ENCODE data around the gene DYSF. TPM values are rescaled to one million over a fixed set of nuclear protein-coding genes. Genes with fewer than 3 reads are reported as not detected.

Gene DYSF
- polyA plus RNA-seq, 3 donors from 2014 or later: 3.4 to 5.0 (median 4.2) TPM

DNA sequence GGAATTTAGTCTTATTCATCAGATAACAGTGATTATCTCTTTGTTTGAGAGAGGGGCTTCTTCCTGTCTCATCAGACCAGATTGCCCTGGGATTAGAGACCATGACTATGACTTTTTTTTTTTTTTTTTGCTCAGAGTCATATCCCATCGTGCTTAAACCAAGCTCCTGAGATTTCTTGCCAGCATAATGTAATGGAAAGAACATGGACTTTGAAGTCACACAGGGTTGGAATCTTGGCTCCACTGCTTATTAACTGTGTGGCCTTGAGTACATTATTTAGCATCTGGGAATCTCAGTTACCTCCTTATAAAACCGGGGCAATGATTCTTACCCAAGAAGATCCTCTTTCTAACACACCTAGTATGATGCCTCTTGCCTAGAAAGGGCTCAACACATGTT, 268.3 kb downstream of the DYSF start:
- H3K9me3 Mint-ChIP-seq: peaks cover 0 to 8% (median 3%) of the 10 kb centered on the region in 6 donors

DNA sequence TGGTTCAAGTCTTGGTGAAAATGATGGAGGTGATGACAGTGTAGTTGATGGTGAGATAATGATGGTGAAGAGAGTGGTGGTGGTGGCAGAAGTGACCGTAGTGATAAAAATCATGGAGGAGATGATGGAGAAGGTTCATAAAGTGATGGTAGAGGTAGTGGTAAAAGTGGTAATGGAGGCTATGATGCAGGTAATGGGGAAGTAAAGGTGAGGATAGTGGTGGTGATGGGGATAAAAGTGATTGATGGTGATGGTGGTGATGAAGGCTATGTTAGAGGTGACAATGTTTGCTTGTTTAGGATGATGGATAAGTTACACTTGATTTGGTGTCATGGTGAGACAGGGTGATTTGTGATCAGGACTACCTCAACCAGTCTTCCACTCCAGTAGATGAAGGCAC, 268.9 kb downstream of the DYSF start:
- H3K9me3 Mint-ChIP-seq: peaks cover 0 to 8% (median 3%) of the 10 kb centered on the region in 6 donors

More for the DNA sequence above, 268.3 kb downstream of the DYSF start:
- H3K4me1 Mint-ChIP-seq: no peaks in the 10 kb centered on the region
- DNase-seq: no peak
- no peaks in the 10 kb centered on the region for H3K27me3 Mint-ChIP-seq (ENCODE audit: low read depth in 3 of 3)
- H3K4me3 Mint-ChIP-seq: no peak overlapping the region
- no peaks in the 10 kb centered on the region for H3K36me3 Mint-ChIP-seq
- H3K27ac Mint-ChIP-seq: no peak overlapping the region

GRCh38 chr2:71724793-71725192, 271.4 kb downstream of the DYSF start:
- Mint-ChIP-seq H3K36me3 (no peaks in the 10 kb centered on the region), H3K4me1 (no peaks in the 10 kb centered on the region)
- DNase-seq: no peak

More for the DNA sequence above, 268.9 kb downstream of the DYSF start:
- no peaks in the 10 kb centered on the region for H3K27me3 Mint-ChIP-seq (ENCODE audit: low read depth in 3 of 3)
- H3K36me3 Mint-ChIP-seq: no peaks in the 10 kb centered on the region
- no peaks in the 10 kb centered on the region for H3K4me1 Mint-ChIP-seq
- H3K4me3 Mint-ChIP-seq: no peak overlapping the region
- no peak overlapping the region for H3K27ac Mint-ChIP-seq
- DNase-seq: no peak

DNA sequence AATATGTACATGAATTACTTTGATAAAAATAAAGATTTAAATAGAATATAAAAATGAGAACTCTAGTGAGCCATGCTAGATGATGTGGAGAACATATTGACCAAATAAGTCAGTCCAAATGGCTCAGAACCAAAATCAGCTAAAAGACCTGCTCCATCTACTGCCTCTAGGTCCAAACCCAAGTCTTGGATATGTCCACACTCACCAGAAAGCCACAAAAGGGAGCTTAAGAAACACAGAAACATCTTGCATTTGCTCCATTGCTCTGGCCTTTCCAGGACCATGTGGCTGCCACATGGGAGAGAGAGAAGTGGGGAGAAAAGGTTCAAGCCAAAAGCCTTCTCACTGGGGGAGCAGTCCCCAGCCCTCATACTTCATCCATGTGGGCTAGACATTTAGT, 272.5 kb downstream of the DYSF start:
- Mint-ChIP-seq H3K36me3 (no peaks in the 10 kb centered on the region), H3K4me1 (no peaks in the 10 kb centered on the region), H3K27ac (no peak overlapping the region), H3K9me3 (peaks cover 0 to 8% (median 3%) of the 10 kb centered on the region in 6 donors), H3K27me3 (ENCODE audit: low read depth in 3 of 3) (no peaks in the 10 kb centered on the region), H3K4me3 (no peak overlapping the region)
- no peak for DNase-seq

More at GRCh38 chr2:71724793-71725192, 271.4 kb downstream of the DYSF start:
- H3K4me3 Mint-ChIP-seq: no peak overlapping the region
- no peaks in the 10 kb centered on the region for H3K27me3 Mint-ChIP-seq (ENCODE audit: low read depth in 3 of 3)
- H3K27ac Mint-ChIP-seq: no peak overlapping the region
- peaks cover 0 to 8% (median 3%) of the 10 kb centered on the region in 6 donors for H3K9me3 Mint-ChIP-seq

GRCh38 chr2:71727562-71727961, 274.2 kb downstream of the DYSF start:
- peaks cover 1 to 3% (median 2%) of the 10 kb centered on the region in 3 donors for H3K27me3 Mint-ChIP-seq (ENCODE audit: low read depth in 3 of 3)
- H3K9me3 Mint-ChIP-seq: peaks cover 0 to 6% (median 2%) of the 10 kb centered on the region in 6 donors
- H3K36me3 Mint-ChIP-seq: no peaks in the 10 kb centered on the region
- no peak overlapping the region for H3K4me3 Mint-ChIP-seq
- no peaks in the 10 kb centered on the region for H3K4me1 Mint-ChIP-seq
- no peak overlapping the region for H3K27ac Mint-ChIP-seq
- DNase-seq: no peak

DNA sequence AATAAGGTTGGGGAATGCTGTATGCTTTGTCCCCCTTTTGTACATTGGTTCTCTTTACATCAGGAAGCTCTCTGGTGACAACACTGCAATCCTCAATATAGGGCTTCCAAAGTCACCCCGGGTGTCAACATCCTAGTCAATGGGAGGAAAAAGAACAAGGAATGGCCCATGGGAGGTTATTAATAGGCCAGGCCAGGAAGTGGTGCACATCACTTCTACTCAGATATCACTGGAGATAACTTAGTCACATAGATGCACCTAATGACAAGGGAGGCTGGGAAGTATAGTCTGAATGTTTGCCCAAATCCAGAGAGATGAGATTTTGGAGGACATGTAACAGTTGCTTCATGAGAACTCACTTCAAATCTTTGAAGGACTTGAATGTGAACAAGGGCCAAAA, 274.7 kb downstream of the DYSF start:
- Mint-ChIP-seq H3K4me1 (no peaks in the 10 kb centered on the region), H3K4me3 (no peak overlapping the region), H3K27me3 (ENCODE audit: low read depth in 3 of 3) (peaks cover 1 to 3% (median 3%) of the 10 kb centered on the region in 3 donors), H3K36me3 (no peaks in the 10 kb centered on the region), H3K9me3 (peaks cover 0 to 6% (median 2%) of the 10 kb centered on the region in 6 donors), H3K27ac (no peak overlapping the region)
- DNase-seq: no peak

DNA sequence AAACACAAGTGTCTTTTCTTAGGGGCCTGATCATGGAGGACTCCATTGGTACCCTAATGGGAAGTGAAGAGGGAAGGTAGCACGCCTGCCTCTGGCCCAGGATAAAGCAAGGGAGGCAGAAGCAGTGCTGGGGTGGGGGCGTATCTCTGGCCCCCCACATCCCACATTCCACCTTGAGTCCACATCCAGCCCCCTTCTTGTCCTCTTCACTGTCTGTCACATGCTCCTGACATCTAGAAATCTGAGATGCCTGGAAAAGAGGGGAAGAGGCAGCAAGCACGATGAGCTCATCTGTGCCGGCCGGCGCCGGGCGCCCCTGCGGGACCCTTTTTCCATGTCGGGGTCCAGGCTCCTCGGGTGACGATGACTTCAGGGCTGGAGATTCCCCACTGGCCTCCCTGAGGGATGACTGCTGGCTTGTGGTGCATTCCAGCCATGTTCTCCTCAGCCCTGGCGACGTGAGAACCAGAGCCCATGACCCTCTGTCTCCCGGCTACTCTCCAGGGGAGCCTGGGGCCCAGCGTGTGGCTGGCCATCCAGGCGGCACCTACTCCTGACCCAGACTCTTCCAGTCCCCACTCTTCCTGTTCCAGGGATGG, 277.5 kb downstream of the DYSF start:
- H3K4me1 Mint-ChIP-seq: no peaks in the 10 kb centered on the region

DNA sequence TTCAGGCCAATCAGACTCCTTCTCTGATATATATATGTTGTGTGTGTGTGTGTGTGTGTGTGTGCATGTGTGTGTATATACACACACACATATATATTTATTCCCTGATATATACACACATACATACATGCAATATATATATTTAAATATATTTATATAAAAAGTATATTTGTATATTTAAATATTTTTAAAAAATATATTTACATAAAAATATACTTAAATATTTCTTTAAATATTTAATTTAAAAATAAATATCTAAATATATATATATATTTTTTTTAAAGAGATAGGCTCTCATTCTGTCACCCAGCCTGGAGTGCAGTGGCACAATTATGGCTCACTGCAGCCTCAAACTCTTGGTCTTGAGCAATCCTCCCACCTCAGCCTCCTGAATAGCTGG, 281.3 kb downstream of the DYSF start:
- Mint-ChIP-seq H3K27ac (no peak overlapping the region), H3K9me3 (peaks cover 0 to 2% (median 0%) of the 10 kb centered on the region in 6 donors), H3K4me1 (no peaks in the 10 kb centered on the region), H3K4me3 (no peak overlapping the region), H3K36me3 (no peaks in the 10 kb centered on the region), H3K27me3 (ENCODE audit: low read depth in 3 of 3) (peaks cover 1 to 8% (median 7%) of the 10 kb centered on the region in 3 donors)
- no peak for DNase-seq

More for the DNA sequence above, 277.5 kb downstream of the DYSF start:
- Mint-ChIP-seq H3K36me3 (no peaks in the 10 kb centered on the region), H3K27me3 (ENCODE audit: low read depth in 3 of 3) (peaks cover 1 to 8% (median 7%) of the 10 kb centered on the region in 3 donors), H3K4me3 (no peak overlapping the region), H3K9me3 (peaks cover 0 to 2% (median 0%) of the 10 kb centered on the region in 6 donors), H3K27ac (no peak overlapping the region)
- DNase-seq: no peak

DNA sequence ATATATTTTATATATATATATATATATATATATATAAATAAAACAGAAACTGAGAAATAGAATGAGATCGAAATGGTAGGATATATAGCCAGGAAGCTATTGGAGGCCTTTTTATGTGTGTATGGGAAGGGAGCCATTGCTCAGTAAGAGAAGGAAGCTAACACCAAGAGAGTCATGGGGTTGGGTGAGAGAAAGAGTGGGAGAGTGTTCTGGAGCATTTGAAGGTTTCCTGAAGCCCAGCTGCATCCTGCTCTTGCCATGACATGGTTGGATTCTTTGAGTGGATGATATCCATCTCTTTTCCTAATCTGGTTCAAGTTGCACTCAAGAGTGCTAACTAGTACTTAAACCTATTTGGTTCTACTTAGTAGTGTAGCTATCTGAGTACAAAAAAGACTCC, 282.3 kb downstream of the DYSF start:
- H3K36me3 Mint-ChIP-seq: no peaks in the 10 kb centered on the region
- H3K4me1 Mint-ChIP-seq: no peaks in the 10 kb centered on the region
- no peak for DNase-seq
- H3K27me3 Mint-ChIP-seq (ENCODE audit: low read depth in 3 of 3): peaks cover 1 to 8% (median 7%) of the 10 kb centered on the region in 3 donors
- peaks cover 0 to 2% (median 0%) of the 10 kb centered on the region in 6 donors for H3K9me3 Mint-ChIP-seq
- no peak overlapping the region for H3K4me3 Mint-ChIP-seq
- no peak overlapping the region for H3K27ac Mint-ChIP-seq

Other genes starting within 250 kb of the DYSF start
- 1 to 10 TPM; 1.3 to 2.5 (median 1.6) TPM for gene PAIP2B, start 226.5 kb upstream of the DYSF start, polyA plus RNA-seq
- gene ZNF638, start 121.8 kb upstream of the DYSF start, polyA plus RNA-seq: 10 to 100 TPM in 2 of 3 donors, 1 to 10 TPM in 1; 9.4 to 37.7 (median 21.8) TPM